CD8-positive, alpha-beta memory T cell (primary cell): ENCODE results near the gene SORCS2. TPM values are rescaled to one million over a fixed set of nuclear protein-coding genes. Genes with fewer than 3 reads are reported as not detected.

ENCODE experiments used
- CTCF ChIA-PET: fragments of 350-600 bp; sonication (Branson Sonifier 250); formaldehyde crosslinking; loops from one replicate; lab custom pipeline; 2021; ENCODE audit warnings: antibody characterized with exemption; lab: Charles Lee
- POLR2A ChIA-PET: fragments of 350-600 bp; sonication (Branson Sonifier 250); formaldehyde crosslinking; loops from one replicate; lab custom pipeline; 2021; ENCODE audit warnings: antibody characterized with exemption; lab: Charles Lee
- DNase-seq, 5 donors: peaks; one replicate each; pipeline versions ENCODE4 v3.0.0 to v3.0.0-alpha.2; 2020 to 2022; ENCODE audit warnings: mixed read lengths in 1 of 5
- H3K27ac ChIP-seq: one replicate; pipeline ENCODE4 v1.7.0; 2013; ENCODE audit warnings: low read depth, mild to moderate bottlenecking, low read length, moderate library complexity
- H3K27me3 ChIP-seq: 2 replicates; pipeline ENCODE4 v1.7.0; 2013; ENCODE audit warnings: low read length, mild to moderate bottlenecking; ENCODE audit not compliant: insufficient read depth, poor library complexity, severe bottlenecking
- H3K36me3 ChIP-seq: 2 replicates; pipeline ENCODE4 v1.7.0; 2013; ENCODE audit warnings: mild to moderate bottlenecking, low read length, moderate library complexity; ENCODE audit not compliant: insufficient read depth
- H3K4me1 ChIP-seq: 2 replicates; pipeline ENCODE4 v1.7.0; 2013; ENCODE audit warnings: mild to moderate bottlenecking, low read length, moderate library complexity; ENCODE audit not compliant: insufficient read depth
- H3K4me3 ChIP-seq: 2 replicates; pipeline ENCODE4 v1.7.0; 2013; ENCODE audit warnings: mild to moderate bottlenecking, low read length
- H3K9me3 ChIP-seq: 2 replicates; pipeline ENCODE4 v1.7.0; 2013; ENCODE audit warnings: mild to moderate bottlenecking, low read length
- H3K27ac Mint-ChIP-seq, 8 donors: one replicate each; pipeline ENCODE4 v1.8.0; 2020 to 2021; ENCODE audit warnings: mixed read lengths in 8 of 8, mild to moderate bottlenecking in 6 of 8, inconsistent platforms in 3 of 8, moderate library complexity in 3 of 8
- H3K27me3 Mint-ChIP-seq, 2 donors: one replicate each; pipeline ENCODE4 v1.8.0; 2020 to 2021; ENCODE audit warnings: mixed read lengths in 2 of 2, mild to moderate bottlenecking in 1 of 2, moderate library complexity in 1 of 2
- H3K36me3 Mint-ChIP-seq, 3 donors: one replicate each; pipeline ENCODE4 v1.8.0; 2020 to 2021; ENCODE audit warnings: mixed read lengths in 3 of 3, inconsistent platforms in 1 of 3, mild to moderate bottlenecking in 1 of 3
- H3K4me1 Mint-ChIP-seq, 3 donors: one replicate each; pipeline ENCODE4 v1.8.0; 2020 to 2021; ENCODE audit warnings: mixed read lengths in 3 of 3, inconsistent platforms in 1 of 3, mild to moderate bottlenecking in 1 of 3
- H3K4me3 Mint-ChIP-seq, 7 donors: one replicate each; pipeline ENCODE4 v1.8.0; 2020 to 2021; ENCODE audit warnings: mixed read lengths in 7 of 7, mild to moderate bottlenecking in 6 of 7, moderate library complexity in 4 of 7, inconsistent platforms in 2 of 7
- H3K9me3 Mint-ChIP-seq, 5 donors: one replicate each; pipeline ENCODE4 v1.8.0; 2020 to 2022; ENCODE audit warnings: mixed read lengths in 5 of 5, mild to moderate bottlenecking in 3 of 5, moderate library complexity in 2 of 5, inconsistent platforms in 1 of 5
- polyA plus RNA-seq: library from polyadenylated mRNA; unstranded; fragments of 300-500 nt; fragmentation: Illumina TruSeq; gene quantifications from one replicate; pipeline ENCODE4 v1.2.3, GENCODE V29; 2021
- total RNA-seq, 2 experiments: library from RNA; stranded (reverse); gene quantifications; one replicate each; pipeline ENCODE4 v1.2.3, GENCODE V29; 2021

The SORCS2 gene
- total and polyA plus RNA-seq, 3 experiments from 2014 or later, result not detected

GRCh38 chr4:7335344-7336066 is 143.2 kb downstream of the SORCS2 start:
- Mint-ChIP-seq H3K27ac (no peak overlapping the region), H3K36me3 (no peaks in the 10 kb centered on the region), H3K27me3 (peaks cover 0 to 3% of the 10 kb centered on the region in 2 donors), H3K4me3 (no peak overlapping the region), H3K9me3 (peaks cover 0 to 1% (median 0%) of the 10 kb centered on the region in 5 donors), H3K4me1 (peaks cover 0 to 2% (median 0%) of the 10 kb centered on the region in 3 donors)
- no peak overlapping the region for H3K4me3 ChIP-seq
- CTCF ChIA-PET, result no interaction called here
- H3K27ac ChIP-seq, result no peak overlapping the region
- H3K4me1 ChIP-seq, result no peaks in the 10 kb centered on the region
- no peaks in the 10 kb centered on the region for H3K9me3 ChIP-seq
- DNase-seq, result peak in 4 of 5 donors; percentile 17 to 39 (median 30)
- no peaks in the 10 kb centered on the region for H3K36me3 ChIP-seq
- H3K27me3 ChIP-seq, result no peaks in the 10 kb centered on the region
- POLR2A ChIA-PET, result no interaction called here

GRCh38 chr4:7336067-7336569 is 143.8 kb downstream of the SORCS2 start:
- no peak overlapping the region for H3K4me3 Mint-ChIP-seq
- peaks cover 0 to 2% (median 0%) of the 10 kb centered on the region in 3 donors for H3K4me1 Mint-ChIP-seq
- DNase-seq, result no peak
- Histone ChIP-seq H3K27ac (no peak overlapping the region), H3K9me3 (no peaks in the 10 kb centered on the region), H3K27me3 (no peaks in the 10 kb centered on the region), H3K4me1 (no peaks in the 10 kb centered on the region), H3K4me3 (no peak overlapping the region), H3K36me3 (no peaks in the 10 kb centered on the region)
- CTCF ChIA-PET, result no interaction called here
- peaks cover 0 to 3% of the 10 kb centered on the region in 2 donors for H3K27me3 Mint-ChIP-seq
- no peak overlapping the region for H3K27ac Mint-ChIP-seq
- POLR2A ChIA-PET, result no interaction called here
- H3K36me3 Mint-ChIP-seq, result no peaks in the 10 kb centered on the region
- peaks cover 0 to 1% (median 0%) of the 10 kb centered on the region in 5 donors for H3K9me3 Mint-ChIP-seq

GRCh38 chr4:7336732-7337131 is 144.4 kb downstream of the SORCS2 start:
- no peak for DNase-seq
- H3K36me3 ChIP-seq, result no peaks in the 10 kb centered on the region
- H3K27me3 ChIP-seq, result no peaks in the 10 kb centered on the region
- H3K4me1 ChIP-seq, result no peaks in the 10 kb centered on the region
- Mint-ChIP-seq H3K4me1 (peaks cover 0 to 2% (median 0%) of the 10 kb centered on the region in 3 donors), H3K4me3 (no peak overlapping the region), H3K27ac (no peak overlapping the region), H3K9me3 (peaks cover 0 to 1% (median 0%) of the 10 kb centered on the region in 5 donors), H3K27me3 (peaks cover 0 to 3% of the 10 kb centered on the region in 2 donors), H3K36me3 (no peaks in the 10 kb centered on the region)
- no peaks in the 10 kb centered on the region for H3K9me3 ChIP-seq
- ChIA-PET POLR2A (no interaction called here), CTCF (no interaction called here)
- H3K4me3 ChIP-seq, result no peak overlapping the region
- no peak overlapping the region for H3K27ac ChIP-seq

GRCh38 chr4:7337196-7338058 is 145.1 kb downstream of the SORCS2 start:
- Histone ChIP-seq H3K9me3 (no peaks in the 10 kb centered on the region), H3K4me1 (no peaks in the 10 kb centered on the region), H3K4me3 (no peak overlapping the region), H3K27ac (no peak overlapping the region), H3K27me3 (no peaks in the 10 kb centered on the region), H3K36me3 (no peaks in the 10 kb centered on the region)
- Mint-ChIP-seq H3K4me3 (no peak overlapping the region), H3K27me3 (peaks cover 0 to 3% of the 10 kb centered on the region in 2 donors), H3K4me1 (peaks cover 0 to 2% (median 0%) of the 10 kb centered on the region in 3 donors), H3K36me3 (no peaks in the 10 kb centered on the region), H3K27ac (peak overlapping the region in 1 of 8 donors; percentile 91), H3K9me3 (peaks cover 0 to 1% (median 0%) of the 10 kb centered on the region in 5 donors)
- CTCF ChIA-PET, result no interaction called here
- POLR2A ChIA-PET, result no interaction called here
- no peak for DNase-seq

GRCh38 chr4:7338059-7338452 is 145.7 kb downstream of the SORCS2 start:
- no peaks in the 10 kb centered on the region for H3K9me3 ChIP-seq
- Mint-ChIP-seq H3K4me1 (peaks cover 0 to 2% (median 0%) of the 10 kb centered on the region in 3 donors), H3K9me3 (peaks cover 0 to 1% (median 0%) of the 10 kb centered on the region in 5 donors), H3K36me3 (no peaks in the 10 kb centered on the region), H3K27me3 (peaks cover 0 to 3% of the 10 kb centered on the region in 2 donors), H3K4me3 (no peak overlapping the region), H3K27ac (no peak overlapping the region)
- no peak overlapping the region for H3K27ac ChIP-seq
- no peak overlapping the region for H3K4me3 ChIP-seq
- no peaks in the 10 kb centered on the region for H3K4me1 ChIP-seq
- ChIA-PET POLR2A (no interaction called here), CTCF (no interaction called here)
- no peaks in the 10 kb centered on the region for H3K27me3 ChIP-seq
- no peaks in the 10 kb centered on the region for H3K36me3 ChIP-seq
- no peak for DNase-seq

GRCh38 chr4:7338876-7339623 is 146.7 kb downstream of the SORCS2 start:
- ChIA-PET CTCF (no interaction called here), POLR2A (no interaction called here)
- Histone ChIP-seq H3K27ac (no peak overlapping the region), H3K27me3 (no peaks in the 10 kb centered on the region), H3K4me1 (no peaks in the 10 kb centered on the region), H3K4me3 (no peak overlapping the region), H3K9me3 (no peaks in the 10 kb centered on the region), H3K36me3 (no peaks in the 10 kb centered on the region)
- H3K27me3 Mint-ChIP-seq, result peaks cover 0 to 3% of the 10 kb centered on the region in 2 donors
- peaks cover 0 to 2% (median 0%) of the 10 kb centered on the region in 3 donors for H3K4me1 Mint-ChIP-seq
- DNase-seq, result no peak
- H3K4me3 Mint-ChIP-seq, result no peak overlapping the region
- H3K27ac Mint-ChIP-seq, result peak overlapping the region in 1 of 8 donors; percentile 42
- H3K36me3 Mint-ChIP-seq, result no peaks in the 10 kb centered on the region
- H3K9me3 Mint-ChIP-seq, result peaks cover 0 to 1% (median 0%) of the 10 kb centered on the region in 5 donors

GRCh38 chr4:7339751-7340552 is 147.6 kb downstream of the SORCS2 start:
- no peak for DNase-seq
- H3K4me3 Mint-ChIP-seq, result no peak overlapping the region
- peaks cover 0 to 2% (median 0%) of the 10 kb centered on the region in 3 donors for H3K4me1 Mint-ChIP-seq
- Histone ChIP-seq H3K27me3 (no peaks in the 10 kb centered on the region), H3K9me3 (no peaks in the 10 kb centered on the region), H3K27ac (no peak overlapping the region), H3K4me3 (no peak overlapping the region), H3K4me1 (no peaks in the 10 kb centered on the region), H3K36me3 (no peaks in the 10 kb centered on the region)
- ChIA-PET POLR2A (no interaction called here), CTCF (no interaction called here)
- H3K27ac Mint-ChIP-seq, result no peak overlapping the region
- H3K27me3 Mint-ChIP-seq, result peaks cover 0 to 5% of the 10 kb centered on the region in 2 donors
- peaks cover 0 to 1% (median 0%) of the 10 kb centered on the region in 5 donors for H3K9me3 Mint-ChIP-seq
- no peaks in the 10 kb centered on the region for H3K36me3 Mint-ChIP-seq
